Panc1 (cell line): ENCODE results near the gene NOTCH3. TPM values are rescaled to one million over a fixed set of nuclear protein-coding genes. Genes with fewer than 3 reads are reported as not detected.

Source experiments
- ATAC-seq: fragments of 200-7000 bp; cut with Tn5 transposase; 2 replicates; pipeline ENCODE4 v1.9.1; 2020; ENCODE audit warnings: mild to moderate bottlenecking, moderate library complexity
- BruUV-seq: library from RNA; stranded (reverse); fragments of 400-500 nt; replicated peaks from 2 replicates; lab custom pipeline; 2021; lab: Mats Ljungman, UMichigan
- CTCF ChIA-PET: fragments of 300-600 bp; sonication (Branson Sonifier 250); formaldehyde crosslinking; loops from one replicate; lab custom pipeline; 2022; ENCODE audit warnings: antibody characterized with exemption; lab: Charles Lee
- POLR2A ChIA-PET: fragments of 300-600 bp; sonication (Branson Sonifier 250); formaldehyde crosslinking; loops from one replicate; lab custom pipeline; 2022; ENCODE audit warnings: antibody characterized with exemption; lab: Charles Lee
- DNase-seq: peaks from one replicate; pipeline ENCODE4 v3.0.0-alpha.2; 2010; ENCODE audit warnings: low read depth, low spot score
- H3K27ac ChIP-seq: 2 replicates; pipeline ENCODE4 v1.5.1; 2011; ENCODE audit warnings: mild to moderate bottlenecking, low read length, inconsistent platforms
- H3K27me3 ChIP-seq: fragments of 200-500 bp; sonication (Bioruptor generic); 2 replicates; pipeline ENCODE4 v1.6.0; 2014; ENCODE audit warnings: low read length, inconsistent platforms; ENCODE audit not compliant: control insufficient read depth, insufficient read depth
- H3K36me3 ChIP-seq: fragments of 200-500 bp; sonication (Bioruptor generic); 2 replicates; pipeline ENCODE4 v1.5.1; 2014; ENCODE audit warnings: inconsistent platforms, mild to moderate bottlenecking, low read length, moderate library complexity; ENCODE audit not compliant: control insufficient read depth, insufficient read depth
- H3K4me1 ChIP-seq: 2 replicates; pipeline ENCODE4 v1.5.1; 2011; ENCODE audit warnings: inconsistent platforms, mild to moderate bottlenecking, low read length, moderate library complexity; ENCODE audit not compliant: control insufficient read depth, insufficient read depth
- H3K4me3 ChIP-seq, 2 experiments: 2 replicates each; pipeline ENCODE4 v1.5.1; 2011 to 2012; ENCODE audit warnings: low read depth in 2 of 2, low read length in 2 of 2, mild to moderate bottlenecking in 2 of 2, inconsistent platforms in 1 of 2, moderate library complexity in 1 of 2
- H3K9me3 ChIP-seq: fragments of 200-500 bp; sonication (Bioruptor generic); 2 replicates; pipeline ENCODE4 v1.5.1; 2014; ENCODE audit warnings: low read depth, mild to moderate bottlenecking, inconsistent platforms, low read length, moderate library complexity; ENCODE audit not compliant: control insufficient read depth, insufficient read depth
- POLR2AphosphoS5 ChIP-seq: IDR thresholded peaks from 2 replicates; pipeline ENCODE4 v1.6.1; 2012; ENCODE audit warnings: mild to moderate bottlenecking, low read depth, low read length, moderate library complexity
- SIN3A ChIP-seq: IDR thresholded peaks from 2 replicates; pipeline ENCODE4 v1.6.1; 2012; ENCODE audit warnings: low read depth, mild to moderate bottlenecking, low read length, moderate library complexity, borderline replicate concordance; ENCODE audit not compliant: insufficient read depth
- TCF7L2 ChIP-seq: IDR thresholded peaks from 2 replicates; pipeline ENCODE4 v1.6.1; 2011; ENCODE audit warnings: mild to moderate bottlenecking, low read depth, low read length, inconsistent platforms
- in situ Hi-C: cut with HindIII; loops from 2 replicates; pipeline ENCODE4 v1.10.0; 2016; ENCODE audit warnings: low sequenced_read_pairs, low pct_unique_long_range_greater_than_20kb
- intact Hi-C: fragments of 100-400 bp; cut with micrococcal nuclease; formaldehyde crosslinking; loops from one replicate; pipeline ENCODE4 v1.10.0; 2022; ENCODE audit not compliant: unreplicated experiment
- total RNA-seq: library from RNA; stranded (reverse); gene quantifications from one replicate; pipeline ENCODE4 v1.2.1, GENCODE V29; 2021; ENCODE audit not compliant: unreplicated experiment
- TF ChIP-seq, protein P1 (sequence below), 2 experiments: IDR thresholded peaks; 2 replicates each; pipeline ENCODE4 v1.6.1; 2011 to 2012; ENCODE audit warnings: low read depth in 2 of 2, control low read depth in 1 of 2, low read length in 1 of 2, mild to moderate bottlenecking in 1 of 2, moderate library complexity in 1 of 2; ENCODE audit not compliant: insufficient read depth in 1 of 2
- TF ChIP-seq, protein P2 (sequence below): fragments of 450-650 bp; IDR thresholded peaks from 2 replicates; pipeline ENCODE4 v1.5.1; 2017; ENCODE audit warnings: mild to moderate bottlenecking

The NOTCH3 gene
- total RNA-seq, 1 experiment from 2014 or later: 5.3 TPM

DNA sequence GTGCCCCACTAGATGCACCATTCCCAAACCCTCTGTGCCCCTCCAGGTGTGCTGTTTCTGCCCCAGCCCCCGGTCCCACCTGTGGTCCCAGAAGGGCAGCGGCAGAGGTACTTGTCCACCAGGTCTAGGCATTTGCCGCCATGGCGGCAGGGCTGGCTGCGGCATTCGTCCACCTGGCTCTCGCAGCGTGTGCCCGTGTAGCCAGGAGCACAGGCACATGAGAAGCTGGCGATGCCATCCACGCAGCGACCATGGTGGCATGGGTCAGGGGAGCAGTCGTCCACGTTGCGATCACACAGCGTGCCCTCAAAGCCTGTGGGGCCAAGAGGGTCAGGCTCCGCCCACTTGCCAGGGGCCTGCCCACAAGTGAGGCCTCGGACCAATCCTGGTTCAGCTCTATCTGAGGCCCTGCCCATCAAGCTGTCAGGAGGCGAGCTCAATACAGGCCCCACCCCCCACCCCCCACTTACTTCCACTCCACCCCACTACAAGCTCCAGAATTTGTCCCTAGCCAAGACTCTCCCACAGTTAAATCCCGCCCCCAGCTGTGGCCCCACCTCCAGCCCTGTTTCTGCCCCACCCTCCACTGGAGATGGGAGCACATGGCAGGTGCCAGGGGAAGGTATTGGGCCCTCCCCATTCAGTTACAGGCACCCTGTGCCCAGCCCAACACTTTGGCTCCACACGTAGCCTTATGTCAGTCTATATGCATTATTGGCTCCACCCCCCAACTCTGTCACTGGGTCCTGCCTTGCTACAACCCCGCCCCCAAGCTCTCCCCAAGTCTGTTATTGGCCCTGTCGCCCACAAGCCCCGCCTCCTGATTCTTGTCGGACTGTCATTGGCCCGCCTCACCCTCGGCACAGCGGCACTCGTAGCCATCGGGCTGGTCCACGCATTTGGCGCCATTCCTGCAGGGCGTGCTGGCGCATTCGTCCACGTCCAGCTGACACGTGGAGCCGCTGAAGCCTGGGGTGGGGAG lies 13.5 kb downstream of the NOTCH3 start:
- Histone ChIP-seq H3K4me1 (no peaks in the 10 kb centered on the region), H3K36me3 (no peaks in the 10 kb centered on the region), H3K27me3 (no peaks in the 10 kb centered on the region), H3K4me3 (no peak overlapping the region), H3K27ac (no peak overlapping the region), H3K9me3 (no peaks in the 10 kb centered on the region)
- intact Hi-C loops (no loop called here), in situ Hi-C loops (no loop called here)
- CTCF ChIA-PET: interaction anchor here (0.6 kb wide), 2 partner anchors 8 to 694 kb away, joined by 3 read pairs; no protein-coding TSS in a partner anchor
- no peak for ATAC-seq
- POLR2A ChIA-PET: no interaction called here
- no TSS peak for BruUV-seq
- TF ChIP-seq, protein P1, sequence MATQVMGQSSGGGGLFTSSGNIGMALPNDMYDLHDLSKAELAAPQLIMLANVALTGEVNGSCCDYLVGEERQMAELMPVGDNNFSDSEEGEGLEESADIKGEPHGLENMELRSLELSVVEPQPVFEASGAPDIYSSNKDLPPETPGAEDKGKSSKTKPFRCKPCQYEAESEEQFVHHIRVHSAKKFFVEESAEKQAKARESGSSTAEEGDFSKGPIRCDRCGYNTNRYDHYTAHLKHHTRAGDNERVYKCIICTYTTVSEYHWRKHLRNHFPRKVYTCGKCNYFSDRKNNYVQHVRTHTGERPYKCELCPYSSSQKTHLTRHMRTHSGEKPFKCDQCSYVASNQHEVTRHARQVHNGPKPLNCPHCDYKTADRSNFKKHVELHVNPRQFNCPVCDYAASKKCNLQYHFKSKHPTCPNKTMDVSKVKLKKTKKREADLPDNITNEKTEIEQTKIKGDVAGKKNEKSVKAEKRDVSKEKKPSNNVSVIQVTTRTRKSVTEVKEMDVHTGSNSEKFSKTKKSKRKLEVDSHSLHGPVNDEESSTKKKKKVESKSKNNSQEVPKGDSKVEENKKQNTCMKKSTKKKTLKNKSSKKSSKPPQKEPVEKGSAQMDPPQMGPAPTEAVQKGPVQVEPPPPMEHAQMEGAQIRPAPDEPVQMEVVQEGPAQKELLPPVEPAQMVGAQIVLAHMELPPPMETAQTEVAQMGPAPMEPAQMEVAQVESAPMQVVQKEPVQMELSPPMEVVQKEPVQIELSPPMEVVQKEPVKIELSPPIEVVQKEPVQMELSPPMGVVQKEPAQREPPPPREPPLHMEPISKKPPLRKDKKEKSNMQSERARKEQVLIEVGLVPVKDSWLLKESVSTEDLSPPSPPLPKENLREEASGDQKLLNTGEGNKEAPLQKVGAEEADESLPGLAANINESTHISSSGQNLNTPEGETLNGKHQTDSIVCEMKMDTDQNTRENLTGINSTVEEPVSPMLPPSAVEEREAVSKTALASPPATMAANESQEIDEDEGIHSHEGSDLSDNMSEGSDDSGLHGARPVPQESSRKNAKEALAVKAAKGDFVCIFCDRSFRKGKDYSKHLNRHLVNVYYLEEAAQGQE (IDR thresholded peaks at IDR 0.05; ENCODE audit: insufficient read depth in 1 of 2, low read depth in 2 of 2, low read length in 1 of 2): no peak
- TF ChIP-seq, protein P2, sequence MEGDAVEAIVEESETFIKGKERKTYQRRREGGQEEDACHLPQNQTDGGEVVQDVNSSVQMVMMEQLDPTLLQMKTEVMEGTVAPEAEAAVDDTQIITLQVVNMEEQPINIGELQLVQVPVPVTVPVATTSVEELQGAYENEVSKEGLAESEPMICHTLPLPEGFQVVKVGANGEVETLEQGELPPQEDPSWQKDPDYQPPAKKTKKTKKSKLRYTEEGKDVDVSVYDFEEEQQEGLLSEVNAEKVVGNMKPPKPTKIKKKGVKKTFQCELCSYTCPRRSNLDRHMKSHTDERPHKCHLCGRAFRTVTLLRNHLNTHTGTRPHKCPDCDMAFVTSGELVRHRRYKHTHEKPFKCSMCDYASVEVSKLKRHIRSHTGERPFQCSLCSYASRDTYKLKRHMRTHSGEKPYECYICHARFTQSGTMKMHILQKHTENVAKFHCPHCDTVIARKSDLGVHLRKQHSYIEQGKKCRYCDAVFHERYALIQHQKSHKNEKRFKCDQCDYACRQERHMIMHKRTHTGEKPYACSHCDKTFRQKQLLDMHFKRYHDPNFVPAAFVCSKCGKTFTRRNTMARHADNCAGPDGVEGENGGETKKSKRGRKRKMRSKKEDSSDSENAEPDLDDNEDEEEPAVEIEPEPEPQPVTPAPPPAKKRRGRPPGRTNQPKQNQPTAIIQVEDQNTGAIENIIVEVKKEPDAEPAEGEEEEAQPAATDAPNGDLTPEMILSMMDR: no peak
- TF ChIP-seq POLR2AphosphoS5: no peak
- no peak for TF ChIP-seq SIN3A
- TF ChIP-seq TCF7L2: no peak
- DNase-seq: no peak

DNA sequence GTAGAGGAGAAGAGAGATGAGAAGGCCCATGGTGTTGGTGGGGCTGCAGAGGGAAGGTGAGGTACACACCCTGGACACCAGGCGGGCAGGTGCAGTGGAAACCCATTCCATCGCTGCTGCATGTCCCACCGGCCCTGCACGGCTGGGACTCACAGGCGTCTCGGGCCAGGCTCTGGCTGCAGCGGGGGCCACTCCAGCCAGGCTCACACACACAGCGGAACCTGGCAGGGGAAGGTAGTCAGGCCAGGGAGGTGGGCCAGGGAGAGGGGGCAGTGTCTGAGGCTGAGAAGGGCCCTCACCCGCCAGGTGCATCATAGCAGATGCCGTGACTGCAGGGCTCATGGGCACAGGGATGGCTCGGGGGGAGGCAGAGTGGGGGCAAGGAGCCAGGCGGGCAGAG lies 15.6 kb downstream of the NOTCH3 start:
- ChIA-PET CTCF (interaction anchor here (1.2 kb wide), 1 partner anchor 93 kb away, joined by 4 read pairs; no protein-coding TSS in a partner anchor), POLR2A (no interaction called here)
- no peak overlapping the region for H3K27ac ChIP-seq
- ATAC-seq (no peak), DNase-seq (no peak)
- H3K4me1 ChIP-seq: no peaks in the 10 kb centered on the region
- no peaks in the 10 kb centered on the region for H3K36me3 ChIP-seq
- no peaks in the 10 kb centered on the region for H3K27me3 ChIP-seq
- in situ Hi-C loops: no loop called here
- no peaks in the 10 kb centered on the region for H3K9me3 ChIP-seq
- no TSS peak for BruUV-seq
- intact Hi-C loops: no loop called here
- H3K4me3 ChIP-seq: no peak overlapping the region
- TF ChIP-seq POLR2AphosphoS5: no peak
- TF ChIP-seq, protein P2: no peak
- no peak for TF ChIP-seq SIN3A
- TF ChIP-seq, protein P1 (IDR thresholded peaks at IDR 0.05; ENCODE audit: insufficient read depth in 1 of 2, low read depth in 2 of 2, low read length in 1 of 2): no peak
- no peak for TF ChIP-seq TCF7L2
